KMS-11 (cell line): ENCODE results near the gene DHX58.
A peak's percentile ranks its signal among the peaks of the same experiment; 100 is the strongest.

ENCODE experiments used
- H2AFZ ChIP-seq: fragments of 200-600 bp; sonication (generic); 2 replicates; pipeline ENCODE4 v1.6.1; 2016; ENCODE audit warnings: antibody characterized with exemption, mixed run types, low read depth
- H3K27ac ChIP-seq: fragments of 200-600 bp; sonication (generic); 2 replicates; pipeline ENCODE4 v1.6.1; 2016; ENCODE audit warnings: mild to moderate bottlenecking, mixed run types
- H3K27me3 ChIP-seq: fragments of 200-600 bp; sonication (generic); 2 replicates; pipeline ENCODE4 v1.6.1; 2017; ENCODE audit warnings: mild to moderate bottlenecking, low read depth, mixed run types, moderate library complexity; ENCODE audit not compliant: insufficient read depth
- H3K36me3 ChIP-seq: fragments of 200-600 bp; sonication (generic); 2 replicates; pipeline ENCODE4 v1.6.1; 2017; ENCODE audit warnings: mild to moderate bottlenecking, mixed run types; ENCODE audit not compliant: insufficient read depth
- H3K4me1 ChIP-seq: fragments of 200-600 bp; sonication (generic); 2 replicates; pipeline ENCODE4 v1.6.1; 2016; ENCODE audit warnings: mild to moderate bottlenecking, low read depth, mixed run types; ENCODE audit not compliant: poor library complexity, severe bottlenecking
- H3K4me2 ChIP-seq: fragments of 200-600 bp; sonication (generic); 2 replicates; pipeline ENCODE4 v1.7.0; 2016; ENCODE audit warnings: mild to moderate bottlenecking, mixed run types
- H3K4me3 ChIP-seq: fragments of 200-600 bp; sonication (generic); IDR thresholded peaks from 2 replicates; pipeline ENCODE4 v1.6.1; 2017; ENCODE audit warnings: low read depth, low read length, mixed read lengths; ENCODE audit not compliant: insufficient read depth
- H3K79me2 ChIP-seq: fragments of 200-600 bp; sonication (generic); 2 replicates; pipeline ENCODE4 v1.6.1; 2016; ENCODE audit warnings: low read depth, mixed run types; ENCODE audit not compliant: insufficient read depth
- H3K9ac ChIP-seq: fragments of 200-600 bp; sonication (generic); 2 replicates; pipeline ENCODE4 v1.6.1; 2016; ENCODE audit warnings: mild to moderate bottlenecking, mixed run types
- H4K20me1 ChIP-seq: fragments of 200-600 bp; sonication (generic); 2 replicates; pipeline ENCODE4 v1.6.1; 2016; ENCODE audit warnings: mild to moderate bottlenecking, mixed run types; ENCODE audit not compliant: insufficient read depth
- TF ChIP-seq, protein P1 (sequence below): fragments of 200-600 bp; sonication (generic); conservative IDR thresholded peaks from 2 replicates; pipeline ENCODE4 v1.6.1; 2017; ENCODE audit warnings: low read depth, mild to moderate bottlenecking, antibody characterized with exemption, low read length, moderate library complexity, mixed read lengths

DHX58 gene

DNA sequence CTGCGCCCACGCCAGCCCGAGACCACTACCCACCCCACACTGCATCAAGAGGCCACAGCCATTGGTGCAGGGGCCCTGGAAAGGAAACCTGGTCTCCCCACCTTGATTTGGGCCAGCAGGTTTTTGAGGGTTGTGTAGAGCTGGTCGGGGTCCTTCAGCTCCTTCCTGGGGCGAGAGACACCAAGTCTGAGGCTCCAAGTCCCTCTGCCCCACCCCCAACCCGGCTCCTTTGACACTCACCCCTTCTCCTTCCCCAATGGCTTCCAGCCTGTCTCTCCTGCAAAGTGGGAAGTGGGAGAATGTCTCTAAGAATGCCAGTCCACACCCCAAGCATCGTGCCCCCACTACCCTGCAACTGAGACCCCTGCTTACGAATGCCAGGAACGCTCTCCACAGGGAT is 1.6 kb upstream of the DHX58 start:
- Histone ChIP-seq H3K4me3 (no peak overlapping the region), H2AFZ (no peak overlapping the region), H3K27me3 (no peaks in the 10 kb centered on the region), H3K36me3 (no peaks in the 10 kb centered on the region), H3K4me1 (peaks cover 45% of the 10 kb centered on the region), H3K4me2 (no peak overlapping the region; the same call in 1 of the 2 replicates), H3K9ac (no peak overlapping the region), H3K27ac (no peak overlapping the region), H3K79me2 (no peaks in the 10 kb centered on the region), H4K20me1 (no peaks in the 10 kb centered on the region)
- TF ChIP-seq, protein P1, sequence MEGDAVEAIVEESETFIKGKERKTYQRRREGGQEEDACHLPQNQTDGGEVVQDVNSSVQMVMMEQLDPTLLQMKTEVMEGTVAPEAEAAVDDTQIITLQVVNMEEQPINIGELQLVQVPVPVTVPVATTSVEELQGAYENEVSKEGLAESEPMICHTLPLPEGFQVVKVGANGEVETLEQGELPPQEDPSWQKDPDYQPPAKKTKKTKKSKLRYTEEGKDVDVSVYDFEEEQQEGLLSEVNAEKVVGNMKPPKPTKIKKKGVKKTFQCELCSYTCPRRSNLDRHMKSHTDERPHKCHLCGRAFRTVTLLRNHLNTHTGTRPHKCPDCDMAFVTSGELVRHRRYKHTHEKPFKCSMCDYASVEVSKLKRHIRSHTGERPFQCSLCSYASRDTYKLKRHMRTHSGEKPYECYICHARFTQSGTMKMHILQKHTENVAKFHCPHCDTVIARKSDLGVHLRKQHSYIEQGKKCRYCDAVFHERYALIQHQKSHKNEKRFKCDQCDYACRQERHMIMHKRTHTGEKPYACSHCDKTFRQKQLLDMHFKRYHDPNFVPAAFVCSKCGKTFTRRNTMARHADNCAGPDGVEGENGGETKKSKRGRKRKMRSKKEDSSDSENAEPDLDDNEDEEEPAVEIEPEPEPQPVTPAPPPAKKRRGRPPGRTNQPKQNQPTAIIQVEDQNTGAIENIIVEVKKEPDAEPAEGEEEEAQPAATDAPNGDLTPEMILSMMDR = no peak

GRCh38 chr17:42113293-42114069 is 967 bp upstream of the DHX58 start:
- TF ChIP-seq, protein P1 = no peak
- H3K9ac ChIP-seq = peak overlapping the region; percentile 38; the same call in 1 of the 2 replicates
- peak overlapping the region; percentile 47; the same call in 1 of the 2 replicates for H2AFZ ChIP-seq
- no peaks in the 10 kb centered on the region for H3K36me3 ChIP-seq
- no peak overlapping the region for H3K4me3 ChIP-seq
- H3K27me3 ChIP-seq = no peaks in the 10 kb centered on the region
- H3K4me1 ChIP-seq = peaks cover 39% of the 10 kb centered on the region
- H3K27ac ChIP-seq = peak overlapping the region; percentile 81
- no peaks in the 10 kb centered on the region for H3K79me2 ChIP-seq
- no peaks in the 10 kb centered on the region for H4K20me1 ChIP-seq
- H3K4me2 ChIP-seq = peak overlapping the region; percentile 65

GRCh38 chr17:42111871-42112551 is 503 bp downstream of the DHX58 start:
- H3K4me1 ChIP-seq = peaks cover 50% of the 10 kb centered on the region
- no peaks in the 10 kb centered on the region for H4K20me1 ChIP-seq
- H3K9ac ChIP-seq = peak overlapping the region; percentile 41; the same call in 1 of the 2 replicates
- no peaks in the 10 kb centered on the region for H3K36me3 ChIP-seq
- TF ChIP-seq, protein P1 = no peak
- peak overlapping the region; percentile 81 for H3K27ac ChIP-seq
- no peaks in the 10 kb centered on the region for H3K27me3 ChIP-seq
- peak overlapping the region; percentile 83 for H3K4me2 ChIP-seq
- peak overlapping the region; percentile 47 for H2AFZ ChIP-seq
- H3K79me2 ChIP-seq = no peaks in the 10 kb centered on the region
- no peak overlapping the region for H3K4me3 ChIP-seq

GRCh38 chr17:42111265-42111636 is 1.3 kb downstream of the DHX58 start:
- no peak overlapping the region for H3K4me3 ChIP-seq
- H3K9ac ChIP-seq = no peak overlapping the region
- H4K20me1 ChIP-seq = no peaks in the 10 kb centered on the region
- TF ChIP-seq, protein P1 = no peak
- no peaks in the 10 kb centered on the region for H3K79me2 ChIP-seq
- H3K27ac ChIP-seq = no peak overlapping the region
- H3K4me1 ChIP-seq = peaks cover 47% of the 10 kb centered on the region
- H3K27me3 ChIP-seq = no peaks in the 10 kb centered on the region; the same call in 1 of the 2 replicates
- H2AFZ ChIP-seq = no peak overlapping the region
- peak overlapping the region; percentile 83; the same call in 1 of the 2 replicates for H3K4me2 ChIP-seq
- H3K36me3 ChIP-seq = no peaks in the 10 kb centered on the region
